Brain microvascular endothelial cell (primary cell): ENCODE data around the gene TECPR2.

Experiments
- DNase-seq: peaks from one replicate; pipeline ENCODE4 v3.0.0-alpha.2; 2020
- H3K27ac ChIP-seq: fragments of 250-450 bp; sonication (Bioruptor Pico); 2 replicates; pipeline ENCODE4 v1.5.1; 2020; ENCODE audit warnings: mild to moderate bottlenecking, moderate library complexity
- H3K27me3 ChIP-seq: fragments of 250-450 bp; sonication (Bioruptor Pico); replicated peaks from 2 replicates; pipeline ENCODE4 v1.5.1; 2020; ENCODE audit warnings: mild to moderate bottlenecking
- H3K36me3 ChIP-seq: fragments of 250-450 bp; sonication (Bioruptor Pico); replicated peaks from 2 replicates; pipeline ENCODE4 v1.5.1; 2020; ENCODE audit warnings: mild to moderate bottlenecking
- H3K4me3 ChIP-seq: 2 replicates; pipeline ENCODE4 v1.5.1; 2011; ENCODE audit warnings: low read depth, mild to moderate bottlenecking, control low read depth, low read length, moderate library complexity
- in situ Hi-C: cut with HindIII; loops from 2 replicates; pipeline ENCODE4 v1.10.0; 2017; ENCODE audit warnings: low sequenced_read_pairs, low pct_ligation_motif_present
- TF ChIP-seq, protein P1 (sequence below): IDR thresholded peaks from 2 replicates; pipeline ENCODE4 v1.5.1; 2011; ENCODE audit warnings: low read depth, mild to moderate bottlenecking, moderate library complexity, low read length, control low read depth, inconsistent platforms; ENCODE audit errors: missing control alignments

Gene TECPR2

DNA sequence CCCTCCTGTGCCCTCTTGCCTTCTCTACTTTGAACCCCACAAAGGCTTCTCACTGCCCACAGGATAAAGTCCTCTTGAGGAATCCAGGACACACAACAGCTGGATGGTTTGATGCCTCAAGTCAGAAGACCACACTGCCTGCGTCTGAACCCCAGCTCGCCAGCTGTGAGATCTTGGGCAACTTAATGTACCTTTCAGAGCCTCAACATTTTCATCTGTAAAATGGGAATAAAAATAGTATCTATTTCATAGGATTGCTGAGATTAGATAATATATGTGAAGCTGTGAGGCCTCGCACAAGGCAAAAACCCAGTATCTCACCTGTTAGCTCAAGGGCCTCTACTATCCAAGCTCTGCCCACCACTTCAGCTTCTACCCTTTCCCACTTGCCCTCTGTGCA, 2.4 kb upstream of the TECPR2 start:
- no peak overlapping the region for H3K4me3 ChIP-seq
- in situ Hi-C loops = no loop called here
- no peak for DNase-seq
- TF ChIP-seq, protein P1, sequence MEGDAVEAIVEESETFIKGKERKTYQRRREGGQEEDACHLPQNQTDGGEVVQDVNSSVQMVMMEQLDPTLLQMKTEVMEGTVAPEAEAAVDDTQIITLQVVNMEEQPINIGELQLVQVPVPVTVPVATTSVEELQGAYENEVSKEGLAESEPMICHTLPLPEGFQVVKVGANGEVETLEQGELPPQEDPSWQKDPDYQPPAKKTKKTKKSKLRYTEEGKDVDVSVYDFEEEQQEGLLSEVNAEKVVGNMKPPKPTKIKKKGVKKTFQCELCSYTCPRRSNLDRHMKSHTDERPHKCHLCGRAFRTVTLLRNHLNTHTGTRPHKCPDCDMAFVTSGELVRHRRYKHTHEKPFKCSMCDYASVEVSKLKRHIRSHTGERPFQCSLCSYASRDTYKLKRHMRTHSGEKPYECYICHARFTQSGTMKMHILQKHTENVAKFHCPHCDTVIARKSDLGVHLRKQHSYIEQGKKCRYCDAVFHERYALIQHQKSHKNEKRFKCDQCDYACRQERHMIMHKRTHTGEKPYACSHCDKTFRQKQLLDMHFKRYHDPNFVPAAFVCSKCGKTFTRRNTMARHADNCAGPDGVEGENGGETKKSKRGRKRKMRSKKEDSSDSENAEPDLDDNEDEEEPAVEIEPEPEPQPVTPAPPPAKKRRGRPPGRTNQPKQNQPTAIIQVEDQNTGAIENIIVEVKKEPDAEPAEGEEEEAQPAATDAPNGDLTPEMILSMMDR = no peak
- no peaks in the 10 kb centered on the region for H3K27me3 ChIP-seq
- H3K36me3 ChIP-seq = peaks cover 6% of the 10 kb centered on the region
- no peak overlapping the region for H3K27ac ChIP-seq

DNA sequence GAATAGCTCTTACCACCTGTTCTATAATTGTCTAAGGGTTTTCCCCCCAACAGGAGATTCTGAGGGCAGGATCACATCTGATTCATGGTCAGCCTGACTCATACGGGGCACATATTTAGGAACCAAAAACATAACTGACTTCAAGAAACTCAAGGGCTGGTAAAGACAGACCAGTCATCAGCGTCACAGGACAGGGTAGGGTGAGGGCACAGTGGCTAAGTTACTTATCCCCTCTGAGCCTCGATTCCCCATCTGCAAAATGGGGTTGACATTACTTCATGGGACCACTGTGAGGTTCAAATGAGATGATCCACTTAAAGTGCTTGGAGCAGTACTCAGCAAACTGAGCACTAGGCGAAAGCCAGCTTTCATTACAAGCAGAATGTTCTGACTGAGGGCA, 657 bp upstream of the TECPR2 start:
- in situ Hi-C loops = no loop called here
- Histone ChIP-seq H3K27ac (peak overlapping the region; percentile 71), H3K27me3 (no peaks in the 10 kb centered on the region), H3K4me3 (peak overlapping the region; percentile 87), H3K36me3 (peaks cover 3% of the 10 kb centered on the region)
- DNase-seq = peak; percentile 11
- TF ChIP-seq, protein P1 = no peak

DNA sequence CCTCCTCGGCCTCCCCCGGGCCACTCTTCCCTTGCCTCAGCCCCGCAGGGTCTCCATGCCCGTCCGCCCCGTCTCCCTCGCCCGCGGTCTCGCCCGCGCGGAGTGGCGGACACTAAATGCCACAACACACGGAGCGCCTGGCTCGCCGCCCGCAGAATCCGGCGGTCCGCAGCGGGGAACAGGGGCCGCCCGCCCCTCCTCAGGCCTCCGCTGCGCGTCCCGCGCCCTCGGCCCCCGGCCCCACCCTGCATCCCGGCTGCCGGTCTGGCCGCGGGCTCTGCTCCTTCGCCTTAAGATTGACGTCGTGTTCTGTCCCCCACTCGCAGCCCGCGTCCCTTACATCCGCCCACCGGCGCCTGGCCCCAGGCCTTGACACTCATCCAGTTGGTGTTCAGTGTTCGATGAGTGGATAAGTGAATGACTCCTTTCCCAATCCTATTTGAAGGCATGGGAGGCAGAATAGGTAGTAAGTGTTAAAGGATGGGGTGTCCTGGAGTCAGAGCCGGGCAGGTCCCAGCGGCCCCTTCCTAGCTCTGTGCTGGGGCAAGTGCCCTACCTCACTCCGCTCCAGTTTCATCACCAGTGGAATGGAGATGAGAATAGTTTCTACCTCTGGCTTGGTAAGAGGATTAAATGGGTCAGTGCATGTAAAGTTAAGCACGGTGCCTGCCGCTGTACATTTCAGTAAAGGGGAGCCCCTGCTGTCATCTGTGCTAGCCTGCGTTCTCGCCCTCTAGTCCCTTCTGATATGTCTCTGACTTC, 622 bp downstream of the TECPR2 start:
- TF ChIP-seq, protein P1 = no peak
- peaks cover 3% of the 10 kb centered on the region for H3K36me3 ChIP-seq
- H3K27ac ChIP-seq = peak overlapping the region; percentile 71
- peak overlapping the region; percentile 87 for H3K4me3 ChIP-seq
- in situ Hi-C loops = no loop called here
- H3K27me3 ChIP-seq = no peaks in the 10 kb centered on the region
- peak; percentile 14 for DNase-seq

DNA sequence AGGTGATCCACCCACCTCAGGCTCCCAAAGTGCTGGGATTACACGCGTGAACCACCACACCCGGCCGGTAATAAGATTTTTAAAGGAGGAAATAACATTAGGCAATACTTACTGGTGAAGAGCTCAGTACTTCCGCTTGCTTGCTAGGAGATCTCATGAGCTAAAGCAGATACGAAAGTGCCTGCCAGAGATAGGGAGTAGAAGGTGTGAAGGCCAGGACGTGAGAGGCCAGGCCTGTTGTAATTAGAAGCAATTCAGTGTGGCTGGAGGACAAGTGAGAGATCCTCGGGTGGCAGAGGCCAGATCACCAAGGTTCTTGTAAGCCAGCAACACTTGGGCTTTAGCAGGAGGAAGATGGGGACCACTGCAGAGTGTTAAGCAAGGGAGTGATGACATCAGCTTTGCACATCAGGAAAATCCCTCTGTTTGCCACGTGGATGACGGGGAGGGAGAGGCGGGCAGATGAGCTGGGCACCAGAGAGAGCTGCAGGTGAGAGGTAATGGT, 7.6 kb downstream of the TECPR2 start:
- no peak for DNase-seq
- H3K27me3 ChIP-seq = no peaks in the 10 kb centered on the region
- no peaks in the 10 kb centered on the region for H3K36me3 ChIP-seq
- TF ChIP-seq, protein P1 = no peak
- H3K27ac ChIP-seq = no peak overlapping the region
- H3K4me3 ChIP-seq = no peak overlapping the region
- in situ Hi-C loops = no loop called here

DNA sequence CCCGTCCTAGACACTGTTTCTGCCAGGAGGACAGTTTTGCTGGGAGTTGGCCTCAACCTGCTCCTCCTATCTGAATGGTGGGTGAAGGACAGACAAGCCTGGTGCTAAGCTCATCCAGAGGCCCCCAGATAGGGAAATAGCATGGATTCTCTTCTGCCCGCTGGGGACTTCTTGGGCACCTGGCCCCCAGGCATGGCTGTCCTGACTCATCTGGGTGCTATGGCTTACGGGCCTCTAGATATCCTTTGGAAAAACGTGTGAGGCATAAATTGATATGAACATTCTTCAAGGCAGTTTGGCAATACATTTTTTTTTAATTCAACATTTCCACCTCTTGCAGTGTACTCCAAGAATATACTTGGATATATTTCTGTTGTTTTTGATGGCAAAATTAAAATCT, 8.6 kb downstream of the TECPR2 start:
- Histone ChIP-seq H3K27me3 (no peaks in the 10 kb centered on the region), H3K4me3 (no peak overlapping the region), H3K36me3 (no peaks in the 10 kb centered on the region), H3K27ac (no peak overlapping the region)
- DNase-seq = no peak
- TF ChIP-seq, protein P1 = no peak
- in situ Hi-C loops = no loop called here
